Breast epithelium (tissue), 3 donors: ENCODE results near the gene GPR89A.

Experiments
- CTCF ChIP-seq, 3 donors: fragments of 450-650 bp; IDR thresholded peaks; one replicate each; pipeline ENCODE4 v1.5.1; 2016 to 2017; ENCODE audit warnings: antibody characterized with exemption in 3 of 3, mild to moderate bottlenecking in 3 of 3, moderate library complexity in 3 of 3
- POLR2A ChIP-seq: fragments of 450-650 bp; IDR thresholded peaks from one replicate; pipeline ENCODE4 v1.6.1; 2016; ENCODE audit warnings: antibody characterized with exemption, mild to moderate bottlenecking, moderate library complexity

GRCh38 chr1:145692785-145693443, 85.1 kb downstream of the GPR89A start:
- TF ChIP-seq POLR2A = no peak
- no peak for TF ChIP-seq CTCF (IDR thresholded peaks at IDR 0.05)
